BE2C (cell line): Measurements from ENCODE around the gene SOX2.

Experiments
- DNase-seq: peaks from one replicate; pipeline ENCODE4 v3.0.0-alpha.2; 2020
- H3K27me3 ChIP-seq: fragments of 250-450 bp; sonication (Bioruptor Pico); 2 replicates; pipeline ENCODE4 v1.5.1; 2020; ENCODE audit warnings: mild to moderate bottlenecking
- H3K36me3 ChIP-seq: fragments of 250-450 bp; sonication (Bioruptor Pico); 2 replicates; pipeline ENCODE4 v1.5.1; 2020; ENCODE audit warnings: mild to moderate bottlenecking
- H3K4me1 ChIP-seq: fragments of 250-450 bp; sonication (Bioruptor Pico); 2 replicates; pipeline ENCODE4 v1.5.1; 2020
- H3K4me3 ChIP-seq: 2 replicates; pipeline ENCODE4 v1.5.1; 2011; ENCODE audit warnings: low read depth, low read length
- H3K9me3 ChIP-seq: fragments of 250-450 bp; sonication (Bioruptor Pico); 2 replicates; pipeline ENCODE4 v1.5.1; 2020
- CTCF ChIP-seq: IDR thresholded peaks from 2 replicates; pipeline ENCODE4 v1.5.1; 2012; ENCODE audit warnings: mild to moderate bottlenecking, low read depth, low read length

The SOX2 gene

GRCh38 chr3:181719991-181720680 lies 8.4 kb downstream of the SOX2 start:
- Histone ChIP-seq H3K9me3 (no peaks in the 10 kb centered on the region), H3K36me3 (no peaks in the 10 kb centered on the region), H3K27me3 (no peaks in the 10 kb centered on the region), H3K4me3 (no peak overlapping the region), H3K4me1 (no peaks in the 10 kb centered on the region; the same call in 1 of the 2 replicates)
- TF ChIP-seq CTCF: no peak
- DNase-seq: no peak

- no peaks in the 10 kb centered on the region for H3K27me3 ChIP-seq
- no peak for DNase-seq
- H3K36me3 ChIP-seq: no peaks in the 10 kb centered on the region
- no peak for TF ChIP-seq CTCF
- H3K4me1 ChIP-seq: no peaks in the 10 kb centered on the region
- H3K9me3 ChIP-seq: no peaks in the 10 kb centered on the region; the same call in 1 of the 2 replicates
- no peak overlapping the region for H3K4me3 ChIP-seq
These were observed 9.5 kb downstream of the SOX2 start for GRCh38 chr3:181721046-181721875.

- no peaks in the 10 kb centered on the region for H3K27me3 ChIP-seq
- H3K9me3 ChIP-seq: no peaks in the 10 kb centered on the region; the same call in 1 of the 2 replicates
- H3K36me3 ChIP-seq: no peaks in the 10 kb centered on the region
- no peak for TF ChIP-seq CTCF
- no peak for DNase-seq
- no peak overlapping the region for H3K4me3 ChIP-seq
- no peaks in the 10 kb centered on the region for H3K4me1 ChIP-seq
These were observed 10.4 kb downstream of the SOX2 start for GRCh38 chr3:181722156-181722555.

- Histone ChIP-seq H3K27me3 (no peaks in the 10 kb centered on the region), H3K4me3 (no peak overlapping the region), H3K9me3 (no peaks in the 10 kb centered on the region; the same call in 1 of the 2 replicates), H3K36me3 (no peaks in the 10 kb centered on the region), H3K4me1 (no peaks in the 10 kb centered on the region)
- no peak for TF ChIP-seq CTCF
- no peak for DNase-seq
These were observed 11.2 kb downstream of the SOX2 start for GRCh38 chr3:181722766-181723425.

- Histone ChIP-seq H3K4me3 (no peak overlapping the region), H3K4me1 (no peaks in the 10 kb centered on the region), H3K36me3 (no peaks in the 10 kb centered on the region), H3K9me3 (no peaks in the 10 kb centered on the region; the same call in 1 of the 2 replicates), H3K27me3 (no peaks in the 10 kb centered on the region)
- DNase-seq: no peak
- no peak for TF ChIP-seq CTCF
These were observed 12.0 kb downstream of the SOX2 start for GRCh38 chr3:181723625-181724191.
